Hepatocyte (in vitro differentiated cells): ENCODE results near the gene TCEAL1.

ENCODE experiments used
- CTCF ChIP-seq: fragments of 200-600 bp; sonication (generic); IDR thresholded peaks from 2 replicates; pipeline ENCODE4 v1.5.1; 2016; ENCODE audit warnings: antibody characterized with exemption, mild to moderate bottlenecking; ENCODE audit not compliant: poor library complexity
- EZH2 ChIP-seq: fragments of 200-600 bp; sonication (generic); IDR thresholded peaks from 2 replicates; pipeline ENCODE4 v1.6.1; 2016; ENCODE audit warnings: antibody characterized with exemption, mild to moderate bottlenecking, borderline replicate concordance

- TF ChIP-seq CTCF = no peak
- no peak for TF ChIP-seq EZH2
Measured at GRCh38 chrX:103630171-103630511, 1.4 kb downstream of the TCEAL1 start.
